ENCODE results near the gene GMDS. TPM values are rescaled to one million over a fixed set of nuclear protein-coding genes. Genes with fewer than 3 reads are reported as not detected.

The GMDS gene
- total and polyA plus RNA-seq, 2 of the 8 experiments (the other 6 are each of a cell fraction or from before 2014, with no cell fraction given) = 16.8 to 50.0 TPM

DNA sequence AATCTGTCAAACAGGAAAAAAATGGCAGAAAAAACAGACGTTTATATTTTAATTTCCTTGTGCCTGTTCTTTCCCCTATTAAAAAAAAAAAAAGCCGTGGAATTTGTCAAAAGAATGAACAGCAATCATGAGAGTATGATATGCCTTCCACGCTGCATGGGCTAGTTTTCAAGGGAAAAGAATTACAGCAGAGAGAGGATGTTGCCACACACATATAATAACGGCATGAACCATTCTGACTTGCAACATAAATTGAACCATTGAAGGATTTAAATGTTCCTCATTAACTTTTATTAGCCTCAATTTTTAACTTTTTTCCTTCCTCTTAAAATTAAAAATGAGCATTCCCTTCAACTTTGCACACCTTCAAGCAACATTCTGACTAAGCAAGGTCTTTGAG is 333.9 kb downstream of the GMDS start:
- Histone ChIP-seq H3K14ac (ENCODE audit: insufficient read length) (no peak overlapping the region), H3K23ac (ENCODE audit: insufficient read length) (no peak overlapping the region), H3K4ac (replicated peaks; ENCODE audit: insufficient read length, low read depth, low read length) (no peak overlapping the region), H4K91ac (replicated peaks; ENCODE audit: insufficient read length, low read length) (no peak overlapping the region), H3K4me2 (ENCODE audit: insufficient read depth in 1 of 2, low read depth in 2 of 2, low read length in 2 of 2) (no peak overlapping the region), H3K79me2 (ENCODE audit: control insufficient read depth in 1 of 2, insufficient read depth in 2 of 2, low read length in 2 of 2) (no peaks in the 10 kb centered on the region), H4K8ac (ENCODE audit: extremely low read depth, insufficient read depth, low read length) (no peak overlapping the region), H2AK5ac (ENCODE audit: low read depth, low read length) (no peak overlapping the region), H4K20me1 (replicated peaks in 1 of 2; ENCODE audit: control insufficient read depth in 1 of 2, insufficient read depth in 2 of 2, low read length in 2 of 2) (no peaks in the 10 kb centered on the region), H2BK5ac (ENCODE audit: low read depth, low read length) (no peak overlapping the region), H2BK15ac (ENCODE audit: low read length) (no peak overlapping the region), H3K56ac (replicated peaks; ENCODE audit: insufficient read length, low read depth, low read length) (no peak overlapping the region), H3K27ac (ENCODE audit: low read depth, low read length) (no peak overlapping the region), H2BK12ac (ENCODE audit: low read depth, low read length) (no peak overlapping the region), H3K36me3 (ENCODE audit: control insufficient read depth in 2 of 4, insufficient read depth in 4 of 4, low read length in 3 of 4) (no peaks in the 10 kb centered on the region), H3K79me1 (ENCODE audit: low read depth, low read length) (no peaks in the 10 kb centered on the region; the same call in 1 of the 2 replicates), H3K4me3 (ENCODE audit: extremely low read depth in 1 of 4, insufficient read depth in 2 of 4, low read depth in 3 of 4, low read length in 4 of 4) (no peak overlapping the region), H3K27me3 (replicated peaks in 1 of 4; ENCODE audit: control insufficient read depth in 3 of 4, extremely low read depth in 1 of 4, insufficient read depth in 3 of 4, low read length in 3 of 4) (no peaks in the 10 kb centered on the region), H3K4me1 (replicated peaks in 1 of 4; ENCODE audit: control insufficient read depth in 3 of 4, insufficient read depth in 4 of 4, low read length in 3 of 4) (peaks cover 0 to 10% (median 5%) of the 10 kb centered on the region in 4 experiments; a peak in 6 of 7 replicates), H2AFZ (ENCODE audit: low read length) (no peak overlapping the region), H3K9me3 (ENCODE audit: insufficient read depth in 2 of 2, low read depth in 1 of 2, low read length in 1 of 2) (no peaks in the 10 kb centered on the region), H2BK120ac (replicated peaks; ENCODE audit: low read depth, low read length) (no peak overlapping the region), H3K9ac (replicated peaks in 1 of 4; ENCODE audit: extremely low read depth in 1 of 4, low read depth in 3 of 4, low read length in 3 of 4) (no peak overlapping the region), H3K18ac (ENCODE audit: extremely low read depth, low read length) (no peak overlapping the region), H3K23me2 (ENCODE audit: low read depth, low read length) (no peaks in the 10 kb centered on the region), H4K5ac (ENCODE audit: insufficient read length, low read depth, low read length) (no peak overlapping the region), H2BK20ac (ENCODE audit: low read length) (no peak overlapping the region)
- DNase-seq (ENCODE audit: low read depth in 1 of 2, low spot score in 2 of 2) (no peak), FAIRE-seq (no peak)
- ChIA-PET POLR2A (ENCODE audit: partially characterized antibody) (no interaction called here), CTCF (ENCODE audit: partially characterized antibody) (interaction anchor here (1.1 kb wide), 1 partner anchor 18 kb away, joined by 3 read pairs; no protein-coding TSS in a partner anchor)
- TF ChIP-seq GTF2F1 (IDR thresholded peaks at IDR 0.05; ENCODE audit: borderline replicate concordance, low read depth, low read length) (no peak), RBBP5 (IDR thresholded peaks at IDR 0.05; ENCODE audit: borderline replicate concordance, low read depth, low read length) (no peak), TBP (IDR thresholded peaks at IDR 0.05; ENCODE audit: low read depth, low read length) (no peak), RFX5 (IDR thresholded peaks at IDR 0.05; ENCODE audit: borderline replicate concordance, low read depth, low read length) (no peak), ASH2L (IDR thresholded peaks at IDR 0.05; ENCODE audit: low read length) (no peak), EZH2 (IDR thresholded peaks at IDR 0.05; ENCODE audit: low read depth, low read length, severe bottlenecking) (no peak), SP1 (IDR thresholded peaks at IDR 0.05; ENCODE audit: low read depth, low read length) (no peak), CTBP2 (IDR thresholded peaks at IDR 0.05; ENCODE audit: borderline replicate concordance, insufficient read depth, insufficient read length, low read length) (no peak), HDAC6 (IDR thresholded peaks at IDR 0.05; ENCODE audit: low read depth, low read length) (no peak)
- 90% methylated on average over 4 of the region's 4 CpGs; no CpG with 5 or more reads in 1 of the 2 experiments for WGBS, 2 experiments (ENCODE audit: extremely low coverage in 1 of 2, insufficient coverage in 1 of 2, insufficient read length in 1 of 2, insufficient replicate concordance in 2 of 2, low coverage in 1 of 2, low lambda C conversion rate in 2 of 2, missing lambda C conversion rate in 1 of 2)
